GM12891 (cell line): ENCODE data around the gene ASB2.

Source experiments
- POLR2A ChIP-seq: IDR thresholded peaks from 2 replicates; pipeline ENCODE4 v1.6.1; 2011; ENCODE audit warnings: low read depth, low read length, control low read depth
- TAF1 ChIP-seq: IDR thresholded peaks from 2 replicates; pipeline ENCODE4 v1.6.1; 2011; ENCODE audit warnings: low read depth, low read length, control low read depth

- TF ChIP-seq POLR2A (no peak), TAF1 (no peak)
Observed at GRCh38 chr14:94008234-94008633, 31.9 kb upstream of the ASB2 start.
